GM21528 (cell line): ENCODE data around the gene ZNF669.

Experiments
- ATAC-seq: cut with Tn5 transposase; IDR thresholded peaks from one replicate; pipeline ENCODE4 v1.9.1; 2021; ENCODE audit warnings: mild to moderate bottlenecking, moderate library complexity; ENCODE audit not compliant: unreplicated experiment, low FRiP score

The ZNF669 gene

GRCh38 chr1:247077876-247078257 lies 26.3 kb downstream of the ZNF669 start:
- ATAC-seq, result peak; percentile 21

- no peak for ATAC-seq
Observed at GRCh38 chr1:247077213-247077612, 26.9 kb downstream of the ZNF669 start.

- no peak for ATAC-seq
Observed at GRCh38 chr1:247070645-247071044, 33.5 kb downstream of the ZNF669 start.

DNA sequence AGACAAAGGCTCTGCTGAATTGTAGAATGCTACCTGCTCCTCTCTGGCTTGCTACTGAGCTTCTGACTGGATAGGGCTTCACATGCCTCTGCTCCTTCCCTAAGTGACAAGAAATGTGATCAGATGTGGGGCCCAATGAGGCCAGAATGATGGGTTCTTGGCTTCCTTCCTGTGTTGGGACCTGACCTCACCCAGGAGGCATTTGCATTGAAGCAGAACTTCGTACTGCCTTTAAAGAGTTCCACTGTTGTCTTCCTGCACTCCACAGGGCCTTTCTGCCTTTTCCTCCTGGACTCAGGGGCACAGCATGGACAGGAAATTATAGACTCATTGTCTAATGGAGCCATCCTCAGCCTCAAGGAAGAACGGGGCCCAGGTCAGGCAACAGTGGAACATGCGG lies 39.9 kb downstream of the ZNF669 start:
- no peak for ATAC-seq

DNA sequence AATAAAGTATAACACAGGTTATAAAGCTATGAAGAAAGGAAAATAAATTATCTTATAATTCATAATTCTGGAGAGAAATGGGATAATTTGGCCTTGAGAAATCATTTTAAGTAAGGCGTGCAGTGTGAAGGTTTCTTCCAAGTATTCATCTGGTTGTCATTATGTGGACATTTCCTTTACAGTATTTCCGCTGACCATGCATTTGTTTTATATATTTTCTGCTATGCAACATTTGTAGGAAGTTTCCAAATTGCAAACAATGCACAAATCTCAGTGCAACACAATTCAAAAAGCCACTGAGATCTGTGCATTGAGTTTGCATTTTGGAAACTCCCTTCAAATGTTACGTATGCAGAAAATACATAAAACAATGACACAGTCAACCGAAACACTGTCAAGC lies 43.4 kb downstream of the ZNF669 start:
- no peak for ATAC-seq

GRCh38 chr1:247056071-247056470 lies 48.1 kb downstream of the ZNF669 start:
- ATAC-seq, result no peak

GRCh38 chr1:247054992-247055415 lies 49.2 kb downstream of the ZNF669 start:
- no peak for ATAC-seq
